CD4-positive, CD25-positive, alpha-beta regulatory T cell (primary cell): ENCODE results near the gene TIE1. TPM values are rescaled to one million over a fixed set of nuclear protein-coding genes. Genes with fewer than 3 reads are reported as not detected.

Source experiments
- ATAC-seq, 2 donors: fragments of 150-1000 bp; cut with Tn5 transposase; one replicate each; pipeline ENCODE4 v1.10.0; 2021; ENCODE audit warnings: low read depth in 2 of 2, moderate number of reproducible peaks in 2 of 2, moderate library complexity in 1 of 2
- DNase-seq, 3 donors: peaks; one replicate each; pipeline versions ENCODE4 v3.0.0 to v3.0.0-alpha.2; 2012 to 2022; ENCODE audit warnings: mixed read lengths in 1 of 3
- H3K27ac ChIP-seq: one replicate; pipeline ENCODE4 v1.7.0; 2013; ENCODE audit warnings: mild to moderate bottlenecking, low read length; ENCODE audit not compliant: insufficient read depth, poor library complexity, severe bottlenecking
- H3K27me3 ChIP-seq: one replicate; pipeline ENCODE4 v1.7.0; 2013; ENCODE audit warnings: low read length; ENCODE audit not compliant: control insufficient read depth, insufficient read depth
- H3K36me3 ChIP-seq: one replicate; pipeline ENCODE4 v1.7.0; 2013; ENCODE audit warnings: mild to moderate bottlenecking, low read length, moderate library complexity; ENCODE audit not compliant: control insufficient read depth, insufficient read depth
- H3K4me1 ChIP-seq: 2 replicates; pipeline ENCODE4 v1.7.0; 2013; ENCODE audit warnings: mild to moderate bottlenecking, low read length; ENCODE audit not compliant: insufficient read depth, control insufficient read depth, poor library complexity, severe bottlenecking
- H3K4me3 ChIP-seq: one replicate; pipeline ENCODE4 v1.7.0; 2013; ENCODE audit warnings: low read depth, mild to moderate bottlenecking, low read length, moderate library complexity
- H3K9me3 ChIP-seq, 2 experiments: 1 replicate in 1 of 2; 2 replicates in 1 of 2; pipeline ENCODE4 v1.7.0; 2013; ENCODE audit warnings: low read length in 2 of 2, mild to moderate bottlenecking in 1 of 2, moderate library complexity in 1 of 2; ENCODE audit not compliant: control insufficient read depth in 2 of 2
- H3K27ac Mint-ChIP-seq, 3 donors: one replicate each; pipeline ENCODE4 v1.8.0; 2020 to 2022; ENCODE audit warnings: mild to moderate bottlenecking in 3 of 3, mixed read lengths in 3 of 3, moderate library complexity in 2 of 3
- H3K27me3 Mint-ChIP-seq: one replicate; pipeline ENCODE4 v1.8.0; 2022; ENCODE audit warnings: mild to moderate bottlenecking, mixed read lengths
- H3K36me3 Mint-ChIP-seq: one replicate; pipeline ENCODE4 v1.8.0; 2020; ENCODE audit warnings: mixed read lengths
- H3K4me1 Mint-ChIP-seq, 4 donors: one replicate each; pipeline ENCODE4 v1.8.0; 2020 to 2022; ENCODE audit warnings: mixed read lengths in 4 of 4, mild to moderate bottlenecking in 1 of 4
- H3K4me3 Mint-ChIP-seq, 4 donors: one replicate each; pipeline ENCODE4 v1.8.0; 2020 to 2022; ENCODE audit warnings: mild to moderate bottlenecking in 4 of 4, mixed read lengths in 4 of 4, moderate library complexity in 3 of 4
- H3K9me3 Mint-ChIP-seq, 7 donors: one replicate each; pipeline ENCODE4 v1.8.0; 2020 to 2022; ENCODE audit warnings: mixed read lengths in 7 of 7, mild to moderate bottlenecking in 3 of 7, moderate library complexity in 2 of 7
- polyA plus RNA-seq, 4 donors: library from polyadenylated mRNA; unstranded; fragments of 300-500 nt; fragmentation: Illumina TruSeq; gene quantifications; one replicate each; pipeline ENCODE4 v1.2.3, GENCODE V29; 2021
- total RNA-seq: library from RNA; stranded (reverse); gene quantifications from one replicate; pipeline ENCODE4 v1.2.3, GENCODE V29; 2022

TIE1 gene
- total and polyA plus RNA-seq, 5 donors from 2014 or later, result 1.3 TPM; not detected in 4

GRCh38 chr1:43318831-43319230 is 18.0 kb downstream of the TIE1 start:
- no peak for ATAC-seq
- H3K27ac ChIP-seq, result no peak overlapping the region
- no peaks in the 10 kb centered on the region for H3K27me3 Mint-ChIP-seq
- no peaks in the 10 kb centered on the region for H3K36me3 ChIP-seq
- H3K9me3 Mint-ChIP-seq, result no peaks in the 10 kb centered on the region
- H3K36me3 Mint-ChIP-seq, result no peaks in the 10 kb centered on the region
- H3K27ac Mint-ChIP-seq, result no peak overlapping the region
- H3K9me3 ChIP-seq, result no peaks in the 10 kb centered on the region
- DNase-seq, result no peak
- H3K4me3 ChIP-seq, result no peak overlapping the region
- H3K4me3 Mint-ChIP-seq, result no peak overlapping the region
- H3K4me1 ChIP-seq, result no peaks in the 10 kb centered on the region
- no peaks in the 10 kb centered on the region for H3K27me3 ChIP-seq
- H3K4me1 Mint-ChIP-seq, result no peaks in the 10 kb centered on the region

GRCh38 chr1:43319288-43319687 is 18.5 kb downstream of the TIE1 start:
- Histone ChIP-seq H3K36me3 (no peaks in the 10 kb centered on the region), H3K4me3 (no peak overlapping the region), H3K27me3 (no peaks in the 10 kb centered on the region), H3K9me3 (no peaks in the 10 kb centered on the region), H3K4me1 (no peaks in the 10 kb centered on the region), H3K27ac (no peak overlapping the region)
- ATAC-seq, result no peak
- Mint-ChIP-seq H3K4me3 (no peak overlapping the region), H3K27ac (no peak overlapping the region), H3K27me3 (no peaks in the 10 kb centered on the region), H3K9me3 (peaks cover 0 to 2% (median 0%) of the 10 kb centered on the region in 7 donors), H3K4me1 (peaks cover 0 to 4% (median 0%) of the 10 kb centered on the region in 4 donors), H3K36me3 (no peaks in the 10 kb centered on the region)
- DNase-seq, result no peak

GRCh38 chr1:43319766-43320165 is 19.0 kb downstream of the TIE1 start:
- H3K9me3 ChIP-seq, result peaks cover 3 to 4% of the 10 kb centered on the region in 2 experiments
- Mint-ChIP-seq H3K27ac (peak overlapping the region in 1 of 3 donors; percentile 31), H3K9me3 (peaks cover 0 to 6% (median 2%) of the 10 kb centered on the region in 7 donors), H3K27me3 (peaks cover under 1% of the 10 kb centered on the region), H3K36me3 (peaks cover 4% of the 10 kb centered on the region), H3K4me1 (peaks cover 0 to 8% (median 0%) of the 10 kb centered on the region in 4 donors), H3K4me3 (no peak overlapping the region)
- no peak overlapping the region for H3K4me3 ChIP-seq
- H3K4me1 ChIP-seq, result no peaks in the 10 kb centered on the region
- H3K36me3 ChIP-seq, result no peaks in the 10 kb centered on the region
- ATAC-seq, result no peak
- no peak for DNase-seq
- H3K27me3 ChIP-seq, result no peaks in the 10 kb centered on the region
- no peak overlapping the region for H3K27ac ChIP-seq

- peaks cover 0 to 12% (median 0%) of the 10 kb centered on the region in 4 donors for H3K4me1 Mint-ChIP-seq
- H3K9me3 Mint-ChIP-seq, result peaks cover 1 to 13% (median 9%) of the 10 kb centered on the region in 7 donors
- H3K4me3 ChIP-seq, result no peak overlapping the region
- peaks cover 12% of the 10 kb centered on the region for H3K36me3 Mint-ChIP-seq
- no peak overlapping the region for H3K4me3 Mint-ChIP-seq
- peaks cover 7 to 19% of the 10 kb centered on the region in 2 experiments for H3K9me3 ChIP-seq
- no peak overlapping the region for H3K27ac Mint-ChIP-seq
- DNase-seq (no peak), ATAC-seq (no peak)
- peaks cover 7% of the 10 kb centered on the region for H3K27me3 Mint-ChIP-seq
- H3K27ac ChIP-seq, result no peak overlapping the region
- H3K4me1 ChIP-seq, result no peaks in the 10 kb centered on the region
- H3K27me3 ChIP-seq, result no peaks in the 10 kb centered on the region
- no peaks in the 10 kb centered on the region for H3K36me3 ChIP-seq
Observed at GRCh38 chr1:43321331-43321891, 20.6 kb downstream of the TIE1 start.

GRCh38 chr1:43322506-43322905 is 21.7 kb downstream of the TIE1 start:
- no peaks in the 10 kb centered on the region for H3K36me3 ChIP-seq
- peaks cover 12% of the 10 kb centered on the region for H3K36me3 Mint-ChIP-seq
- H3K4me3 ChIP-seq, result no peak overlapping the region
- no peak overlapping the region for H3K27ac Mint-ChIP-seq
- H3K4me1 ChIP-seq, result no peaks in the 10 kb centered on the region
- peaks cover 7 to 19% of the 10 kb centered on the region in 2 experiments for H3K9me3 ChIP-seq
- H3K4me3 Mint-ChIP-seq, result no peak overlapping the region
- peaks cover 0 to 20% (median 0%) of the 10 kb centered on the region in 4 donors for H3K4me1 Mint-ChIP-seq
- ATAC-seq (no peak), DNase-seq (no peak)
- no peak overlapping the region for H3K27ac ChIP-seq
- peaks cover 1 to 13% (median 9%) of the 10 kb centered on the region in 7 donors for H3K9me3 Mint-ChIP-seq
- H3K27me3 ChIP-seq, result no peaks in the 10 kb centered on the region
- peaks cover 7% of the 10 kb centered on the region for H3K27me3 Mint-ChIP-seq

- Histone ChIP-seq H3K4me1 (no peaks in the 10 kb centered on the region), H3K36me3 (no peaks in the 10 kb centered on the region), H3K27me3 (no peaks in the 10 kb centered on the region), H3K4me3 (no peak overlapping the region), H3K9me3 (peaks cover 7 to 28% of the 10 kb centered on the region in 2 experiments), H3K27ac (no peak overlapping the region)
- ATAC-seq, result no peak
- Mint-ChIP-seq H3K4me3 (no peak overlapping the region), H3K4me1 (peaks cover 0 to 31% (median under 1%) of the 10 kb centered on the region in 4 donors), H3K9me3 (peaks cover 1 to 15% (median 9%) of the 10 kb centered on the region in 7 donors), H3K36me3 (peaks cover 12% of the 10 kb centered on the region), H3K27ac (no peak overlapping the region), H3K27me3 (peaks cover 7% of the 10 kb centered on the region)
- DNase-seq, result no peak
Observed at GRCh38 chr1:43324810-43325209, 24.0 kb downstream of the TIE1 start.

- H3K4me3 ChIP-seq, result no peak overlapping the region
- no peak for DNase-seq
- Mint-ChIP-seq H3K27ac (peak overlapping the region in 1 of 3 donors; percentile 50), H3K36me3 (peaks cover 12% of the 10 kb centered on the region), H3K9me3 (peaks cover 1 to 15% (median 9%) of the 10 kb centered on the region in 7 donors), H3K27me3 (peaks cover 7% of the 10 kb centered on the region), H3K4me3 (no peak overlapping the region), H3K4me1 (peaks cover 0 to 37% (median 2%) of the 10 kb centered on the region in 4 donors)
- H3K36me3 ChIP-seq, result no peaks in the 10 kb centered on the region
- no peak for ATAC-seq
- no peak overlapping the region for H3K27ac ChIP-seq
- H3K4me1 ChIP-seq, result no peaks in the 10 kb centered on the region
- peaks cover 7 to 28% of the 10 kb centered on the region in 2 experiments for H3K9me3 ChIP-seq
- no peaks in the 10 kb centered on the region for H3K27me3 ChIP-seq
Observed at GRCh38 chr1:43325381-43325780, 24.6 kb downstream of the TIE1 start.
